ENCODE data around the gene AGK. TPM values are rescaled to one million over a fixed set of nuclear protein-coding genes. Genes with fewer than 3 reads are reported as not detected.

The AGK gene
- total and polyA plus RNA-seq, 2 donors (not counting 1 experiment from before 2014, with no cell fraction given), result 12.8 to 26.1 TPM

- intact Hi-C loops (cut with micrococcal nuclease), result no loop called here
- H3K9ac ChIP-seq (ENCODE audit: low read length), result no peak overlapping the region
- WGBS (ENCODE audit: insufficient coverage), result 95% methylated on average over 2 of the region's 4 CpGs
- DNase-seq, result no peak
- POLR2A ChIA-PET, result no interaction called here
- H4K20me1 ChIP-seq (ENCODE audit: control insufficient read depth, insufficient read depth, low read length, poor library complexity, severe bottlenecking), result no peaks in the 10 kb centered on the region
- no peaks in the 10 kb centered on the region for H3K79me2 ChIP-seq (ENCODE audit: control insufficient read depth, insufficient read depth, low read length)
- CTCF ChIA-PET, result interaction anchor here (1.6 to 1.7 kb wide), 2 partner anchors 10 to 20 kb away, joined by 4 to 5 read pairs; no protein-coding TSS in a partner anchor
- H3K4me1 ChIP-seq (ENCODE audit: control insufficient read depth in 2 of 2, insufficient read depth in 2 of 2, low read length in 2 of 2), result no peaks in the 10 kb centered on the region
- H3K4me2 ChIP-seq (replicated peaks; ENCODE audit: low read depth, low read length, poor library complexity, severe bottlenecking), result no peak overlapping the region
- no peaks in the 10 kb centered on the region for H3K9me3 ChIP-seq (ENCODE audit: control extremely low read depth in 1 of 3, control insufficient read depth in 2 of 3, insufficient read depth in 1 of 3, low read length in 2 of 3)
- peaks cover 15% of the 10 kb centered on the region for H3K4me1 Mint-ChIP-seq
- no peak overlapping the region for H3K27ac ChIP-seq (ENCODE audit: low read length in 2 of 2)
- peaks cover 6 to 38% of the 10 kb centered on the region in 2 experiments for H3K36me3 ChIP-seq (replicated peaks in 1 of 2; ENCODE audit: control extremely low read depth in 1 of 2, control insufficient read depth in 1 of 2, extremely low read depth in 1 of 2, insufficient read depth in 2 of 2, low read length in 1 of 2)
- H3K4me3 Mint-ChIP-seq, result no peak overlapping the region
- ATAC-seq (ENCODE audit: low read depth), result no peak
- H3K27ac Mint-ChIP-seq, result no peak overlapping the region
- H2AFZ ChIP-seq (ENCODE audit: insufficient read depth, low read depth, low read length, poor library complexity, severe bottlenecking), result no peak overlapping the region
- no peaks in the 10 kb centered on the region for H3K27me3 Mint-ChIP-seq
- TF ChIP-seq EZH2 (IDR thresholded peaks at IDR 0.05; ENCODE audit: borderline replicate concordance, insufficient read depth, low read depth, low read length, poor library complexity, severe bottlenecking) (no peak), CTCF (IDR thresholded peaks at IDR 0.05) (peak; percentile 23)
- H3K27me3 ChIP-seq (replicated peaks in 1 of 4; ENCODE audit: control extremely low read depth in 1 of 4, control insufficient read depth in 3 of 4, insufficient read depth in 4 of 4, low read length in 3 of 4), result no peaks in the 10 kb centered on the region
- no peaks in the 10 kb centered on the region for H3K9me3 Mint-ChIP-seq (ENCODE audit: insufficient read depth)
- H3K4me3 ChIP-seq (ENCODE audit: control extremely low read depth in 1 of 5, extremely low read depth in 1 of 5, insufficient read depth in 1 of 5, low read depth in 2 of 5, low read length in 4 of 5), result no peak overlapping the region
Measured at GRCh38 chr7:141674702-141675101, 123.5 kb downstream of the AGK start.

GRCh38 chr7:141675436-141676215 is 124.4 kb downstream of the AGK start:
- ChIA-PET POLR2A (no interaction called here), CTCF (interaction anchor here (1.6 to 1.7 kb wide), 2 partner anchors 11 to 21 kb away, joined by 4 to 5 read pairs; no protein-coding TSS in a partner anchor)
- intact Hi-C loops (cut with micrococcal nuclease), result no loop called here
- H3K36me3 ChIP-seq (replicated peaks in 1 of 2; ENCODE audit: control extremely low read depth in 1 of 2, control insufficient read depth in 1 of 2, extremely low read depth in 1 of 2, insufficient read depth in 2 of 2, low read length in 1 of 2), result peaks cover 6 to 40% of the 10 kb centered on the region in 2 experiments
- DNase-seq, result peak; percentile 24
- no peaks in the 10 kb centered on the region for H3K79me2 ChIP-seq (ENCODE audit: control insufficient read depth, insufficient read depth, low read length)
- peak; percentile 28 for ATAC-seq (ENCODE audit: low read depth)
- no peak overlapping the region for H3K4me3 ChIP-seq (ENCODE audit: control extremely low read depth in 1 of 5, extremely low read depth in 1 of 5, insufficient read depth in 1 of 5, low read depth in 2 of 5, low read length in 4 of 5)
- H3K4me3 Mint-ChIP-seq, result no peak overlapping the region
- H3K9me3 Mint-ChIP-seq (ENCODE audit: insufficient read depth), result no peaks in the 10 kb centered on the region
- no peaks in the 10 kb centered on the region for H3K27me3 Mint-ChIP-seq
- WGBS (ENCODE audit: insufficient coverage), result 40% methylated on average over 3 of the region's 6 CpGs
- H3K9me3 ChIP-seq (ENCODE audit: control extremely low read depth in 1 of 3, control insufficient read depth in 2 of 3, insufficient read depth in 1 of 3, low read length in 2 of 3), result no peaks in the 10 kb centered on the region
- H4K20me1 ChIP-seq (ENCODE audit: control insufficient read depth, insufficient read depth, low read length, poor library complexity, severe bottlenecking), result no peaks in the 10 kb centered on the region
- no peaks in the 10 kb centered on the region for H3K4me1 ChIP-seq (ENCODE audit: control insufficient read depth in 2 of 2, insufficient read depth in 2 of 2, low read length in 2 of 2)
- no peak overlapping the region for H3K27ac Mint-ChIP-seq
- H3K27ac ChIP-seq (ENCODE audit: low read length in 2 of 2), result no peak overlapping the region
- H3K27me3 ChIP-seq (replicated peaks in 1 of 4; ENCODE audit: control extremely low read depth in 1 of 4, control insufficient read depth in 3 of 4, insufficient read depth in 4 of 4, low read length in 3 of 4), result no peaks in the 10 kb centered on the region
- H3K4me2 ChIP-seq (replicated peaks; ENCODE audit: low read depth, low read length, poor library complexity, severe bottlenecking), result no peak overlapping the region
- H2AFZ ChIP-seq (ENCODE audit: insufficient read depth, low read depth, low read length, poor library complexity, severe bottlenecking), result no peak overlapping the region
- H3K9ac ChIP-seq (ENCODE audit: low read length), result no peak overlapping the region
- TF ChIP-seq CTCF (IDR thresholded peaks at IDR 0.05), result no peak
- TF ChIP-seq EZH2 (IDR thresholded peaks at IDR 0.05; ENCODE audit: borderline replicate concordance, insufficient read depth, low read depth, low read length, poor library complexity, severe bottlenecking), result no peak
- H3K4me1 Mint-ChIP-seq, result peaks cover 15% of the 10 kb centered on the region
